SK-N-SH (cell line): ENCODE measurements around the gene PGM2L1. TPM values are rescaled to one million over a fixed set of nuclear protein-coding genes. Genes with fewer than 3 reads are reported as not detected.
"Not testable (repeated sequence)": the region's sequence is repeated elsewhere in the genome, so short reads cannot be mapped to it uniquely, and the experiment has no call there.

ENCODE experiments used
- CTCF ChIA-PET: fragments of 300-600, 350-600 bp; formaldehyde crosslinking; extraction: SDS; loops from one replicate; lab custom pipeline; 2021; lab: Yijun Ruan, JAX
- POLR2A ChIA-PET: fragments of 350-600 bp; sonication (Branson Sonifier 250); formaldehyde crosslinking; extraction: SDS; loops from one replicate; lab custom pipeline; 2020; ENCODE audit warnings: antibody characterized with exemption, inconsistent platforms; lab: Yijun Ruan, JAX
- DNase-seq: peaks from one replicate; pipeline ENCODE4 v3.0.0; 2012
- H2AFZ ChIP-seq: fragments of 200-600 bp; sonication (generic); 2 replicates; pipeline ENCODE4 v1.8.1; 2016; ENCODE audit warnings: antibody characterized with exemption, mild to moderate bottlenecking, low read depth
- H3F3A ChIP-seq: fragments of 200-600 bp; sonication (generic); replicated peaks from 2 replicates; pipeline ENCODE3; 2016; ENCODE audit warnings: antibody characterized with exemption, mild to moderate bottlenecking; ENCODE audit not compliant: insufficient read depth
- H3K27ac ChIP-seq, 2 experiments: fragments of 200-500 bp in 1 of 2; fragments of 200-600 bp in 1 of 2; sonication (Bioruptor generic) in 1 of 2; sonication (generic), shearing (Covaris generic) in 1 of 2; 2 replicates each; pipeline versions ENCODE4 v1.5.1 to v1.6.1; 2014 to 2016; ENCODE audit warnings: low read depth in 2 of 2, inconsistent platforms in 1 of 2, low read length in 1 of 2, mild to moderate bottlenecking in 1 of 2, mixed read lengths in 1 of 2
- H3K27me3 ChIP-seq: fragments of 200-600 bp; sonication (generic), shearing (Covaris generic); 2 replicates; pipeline ENCODE4 v1.6.1; 2016; ENCODE audit warnings: mixed run types; ENCODE audit not compliant: insufficient read depth
- H3K36me3 ChIP-seq, 2 experiments: fragments of 200-500 bp in 1 of 2; fragments of 200-600 bp in 1 of 2; sonication (Bioruptor generic) in 1 of 2; sonication (generic) in 1 of 2; replicated peaks in 1 of 2; 2 replicates each; pipeline versions ENCODE3 to v1.5.1; 2014 to 2016; ENCODE audit warnings: low read length in 1 of 2, mild to moderate bottlenecking in 1 of 2; ENCODE audit not compliant: insufficient read depth in 2 of 2, control insufficient read depth in 1 of 2
- H3K4me1 ChIP-seq, 2 experiments: fragments of 200-500 bp in 1 of 2; fragments of 200-600 bp in 1 of 2; sonication (Bioruptor generic) in 1 of 2; sonication (generic), shearing (Covaris generic) in 1 of 2; 2 replicates each; pipeline versions ENCODE4 v1.5.1 to v1.6.1; 2014 to 2016; ENCODE audit warnings: low read depth in 1 of 2, low read length in 1 of 2, mixed run types in 1 of 2; ENCODE audit not compliant: insufficient read depth in 2 of 2, control insufficient read depth in 1 of 2
- H3K4me2 ChIP-seq: fragments of 200-600 bp; sonication (generic), shearing (Covaris generic); 2 replicates; pipeline ENCODE4 v1.6.1; 2017; ENCODE audit warnings: mixed run types
- H3K4me3 ChIP-seq, 2 experiments: fragments of 200-500 bp in 1 of 2; fragments of 200-600 bp in 1 of 2; sonication (Bioruptor generic) in 1 of 2; sonication (generic), shearing (Covaris generic) in 1 of 2; 2 replicates each; pipeline versions ENCODE4 v1.5.1 to v1.8.1; 2014 to 2016; ENCODE audit warnings: low read depth in 2 of 2, inconsistent platforms in 1 of 2, low read length in 1 of 2, mild to moderate bottlenecking in 1 of 2, mixed read lengths in 1 of 2, moderate library complexity in 1 of 2
- H3K79me2 ChIP-seq: fragments of 200-600 bp; sonication (generic); 2 replicates; pipeline ENCODE4 v1.8.1; 2017; ENCODE audit warnings: mild to moderate bottlenecking; ENCODE audit not compliant: insufficient read depth
- H3K9ac ChIP-seq: fragments of 200-600 bp; sonication (generic); 2 replicates; pipeline ENCODE4 v1.6.1; 2017; ENCODE audit warnings: mixed run types
- H3K9me2 ChIP-seq: fragments of 200-600 bp; sonication (generic); 2 replicates; pipeline ENCODE4 v1.6.1; 2017; ENCODE audit warnings: mixed run types
- H3K9me3 ChIP-seq: fragments of 200-600 bp; sonication (generic); 2 replicates; pipeline ENCODE4 v1.6.1; 2017; ENCODE audit warnings: mixed run types, mild to moderate bottlenecking, moderate library complexity
- H4K20me1 ChIP-seq: fragments of 200-600 bp; sonication (generic); 2 replicates; pipeline ENCODE4 v1.6.1; 2017; ENCODE audit warnings: mild to moderate bottlenecking, mixed run types; ENCODE audit not compliant: insufficient read depth
- CHD2 ChIP-seq: fragments of 150-350 bp; IDR thresholded peaks from 2 replicates; pipeline ENCODE4 v1.6.1; 2018; ENCODE audit warnings: low read length; ENCODE audit not compliant: partially characterized antibody
- CTCF ChIP-seq: fragments of 200-600 bp; sonication (generic); IDR thresholded peaks from 2 replicates; pipeline ENCODE4 v1.6.1; 2017; ENCODE audit warnings: antibody characterized with exemption, mild to moderate bottlenecking, moderate library complexity
- ELF1 ChIP-seq: IDR thresholded peaks from 2 replicates; pipeline ENCODE4 v1.4.0; 2012
- EP300 ChIP-seq, 2 experiments: IDR thresholded peaks; 2 replicates each; pipeline versions ENCODE4 v1.4.0 to v1.6.1; 2012; ENCODE audit warnings: borderline replicate concordance in 1 of 2, low read depth in 1 of 2, low read length in 1 of 2
- FOXJ3 ChIP-seq: sonication (generic); formaldehyde crosslinking; IDR thresholded peaks from 2 replicates; pipeline ENCODE4 v1.5.1; 2020; ENCODE audit warnings: mild to moderate bottlenecking, missing genetic modification reagents
- FOXM1 ChIP-seq: IDR thresholded peaks from 2 replicates; pipeline ENCODE4 v1.4.0; 2012; ENCODE audit warnings: low read depth, mild to moderate bottlenecking
- JUND ChIP-seq: IDR thresholded peaks from 2 replicates; pipeline ENCODE4 v1.4.0; 2012
- MXI1 ChIP-seq: IDR thresholded peaks from 2 replicates; pipeline ENCODE4 v1.6.1; 2012; ENCODE audit warnings: mild to moderate bottlenecking, low read depth, low read length, improper control_type of control experiment
- RFX5 ChIP-seq: IDR thresholded peaks from 2 replicates; pipeline ENCODE4 v1.6.1; 2012; ENCODE audit warnings: mild to moderate bottlenecking, improper control_type of control experiment, low read length
- SIN3A ChIP-seq: IDR thresholded peaks from 2 replicates; pipeline ENCODE4 v1.6.1; 2012; ENCODE audit warnings: low read depth, mild to moderate bottlenecking, low read length, moderate library complexity, borderline replicate concordance
- SMC3 ChIP-seq: IDR thresholded peaks from 2 replicates; pipeline ENCODE4 v1.6.1; 2012; ENCODE audit warnings: low read depth, low read length, improper control_type of control experiment
- TAF1 ChIP-seq: IDR thresholded peaks from 2 replicates; pipeline ENCODE4 v1.6.1; 2012; ENCODE audit warnings: low read depth, mild to moderate bottlenecking, low read length, moderate library complexity, borderline replicate concordance
- TEAD4 ChIP-seq: IDR thresholded peaks from 2 replicates; pipeline ENCODE4 v1.4.0; 2012; ENCODE audit warnings: mild to moderate bottlenecking, borderline replicate concordance; ENCODE audit not compliant: insufficient read depth
- USF1 ChIP-seq: IDR thresholded peaks from 2 replicates; pipeline ENCODE4 v1.4.0; 2012; ENCODE audit warnings: low read depth, borderline replicate concordance
- USF2 ChIP-seq: fragments of 150-350 bp; IDR thresholded peaks from 2 replicates; pipeline ENCODE4 v1.6.1; 2017; ENCODE audit warnings: antibody characterized with exemption, low read length, low read depth, borderline replicate concordance
- WGBS: methylation state at CpG from one replicate; pipeline ENCODE4 v1.1.6; 2017; ENCODE audit warnings: low lambda C conversion rate; 5-methylcytosine and 5-hydroxymethylcytosine counted together
- polyA plus RNA-seq, 3 experiments: library from polyadenylated mRNA; depleted of rRNA; stranded (reverse); fragments of >200 nt; gene quantifications; 2 replicates each; pipeline ENCODE4 v1.2.3, GENCODE V29; 2012
- TF ChIP-seq, protein P1 (sequence below): IDR thresholded peaks from 2 replicates; pipeline ENCODE4 v1.4.0; 2012; ENCODE audit warnings: low read depth, borderline replicate concordance

PGM2L1 gene
- polyA plus RNA-seq, 1 of the 3 experiments (the other 2 are of a cell fraction): 0.90 TPM

DNA sequence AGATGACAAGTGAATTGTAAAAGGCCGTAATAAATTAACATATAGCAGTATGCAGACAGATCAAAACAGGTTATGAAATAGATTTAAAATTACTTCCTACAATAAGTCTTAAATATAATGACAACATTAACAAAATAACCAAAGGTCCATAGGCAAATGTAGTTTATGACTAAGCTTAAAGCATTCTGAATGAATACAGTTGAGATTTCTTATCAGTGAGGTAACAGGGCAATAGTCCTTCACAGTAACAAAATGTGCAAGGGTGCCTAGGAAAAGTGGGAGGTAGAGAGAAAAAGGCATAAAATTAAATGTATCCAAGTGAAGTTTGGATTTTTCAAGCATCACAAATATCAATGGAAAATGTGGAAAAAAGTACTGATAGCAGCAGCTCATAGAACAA, 65.9 kb downstream of the PGM2L1 start:
- peaks cover 0 to 17% of the 10 kb centered on the region in 2 experiments; a peak in 3 of 4 replicates for H3K4me1 ChIP-seq
- H3K4me2 ChIP-seq: no peak overlapping the region
- H3K4me3 ChIP-seq: no peak overlapping the region
- POLR2A ChIA-PET: no interaction called here
- no peak for DNase-seq
- no peak overlapping the region for H3K9ac ChIP-seq
- no peaks in the 10 kb centered on the region for H3K79me2 ChIP-seq
- WGBS: 94% methylated on average over 1 of the region's 1 CpG
- H3K9me2 ChIP-seq: no peaks in the 10 kb centered on the region; the same call in 1 of the 2 replicates
- no peak overlapping the region for H2AFZ ChIP-seq
- TF ChIP-seq TEAD4: no peak
- no peak for TF ChIP-seq EP300 (IDR thresholded peaks at IDR 0.05; ENCODE audit: borderline replicate concordance in 1 of 2, low read depth in 1 of 2, low read length in 1 of 2)
- no peak for TF ChIP-seq TAF1
- TF ChIP-seq FOXM1: no peak
- TF ChIP-seq CHD2: no peak
- TF ChIP-seq USF1: no peak
- TF ChIP-seq, protein P1, sequence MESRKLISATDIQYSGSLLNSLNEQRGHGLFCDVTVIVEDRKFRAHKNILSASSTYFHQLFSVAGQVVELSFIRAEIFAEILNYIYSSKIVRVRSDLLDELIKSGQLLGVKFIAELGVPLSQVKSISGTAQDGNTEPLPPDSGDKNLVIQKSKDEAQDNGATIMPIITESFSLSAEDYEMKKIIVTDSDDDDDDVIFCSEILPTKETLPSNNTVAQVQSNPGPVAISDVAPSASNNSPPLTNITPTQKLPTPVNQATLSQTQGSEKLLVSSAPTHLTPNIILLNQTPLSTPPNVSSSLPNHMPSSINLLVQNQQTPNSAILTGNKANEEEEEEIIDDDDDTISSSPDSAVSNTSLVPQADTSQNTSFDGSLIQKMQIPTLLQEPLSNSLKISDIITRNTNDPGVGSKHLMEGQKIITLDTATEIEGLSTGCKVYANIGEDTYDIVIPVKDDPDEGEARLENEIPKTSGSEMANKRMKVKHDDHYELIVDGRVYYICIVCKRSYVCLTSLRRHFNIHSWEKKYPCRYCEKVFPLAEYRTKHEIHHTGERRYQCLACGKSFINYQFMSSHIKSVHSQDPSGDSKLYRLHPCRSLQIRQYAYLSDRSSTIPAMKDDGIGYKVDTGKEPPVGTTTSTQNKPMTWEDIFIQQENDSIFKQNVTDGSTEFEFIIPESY: no peak
- no peak for TF ChIP-seq FOXJ3 (CRISPR knock-in tag)
- no peak for TF ChIP-seq MXI1
- no peak for TF ChIP-seq SIN3A
- no peak for TF ChIP-seq CTCF
- no peak for TF ChIP-seq JUND
- no peak for TF ChIP-seq SMC3
- no peak for TF ChIP-seq RFX5
- TF ChIP-seq ELF1: no peak
- TF ChIP-seq USF2: no peak
- TF ChIP-seq, all 33 proteins: peak for 0
- peaks cover 10% of the 10 kb centered on the region for H3F3A ChIP-seq
- H3K27me3 ChIP-seq: no peaks in the 10 kb centered on the region
- H4K20me1 ChIP-seq: no peaks in the 10 kb centered on the region
- CTCF ChIA-PET: interaction anchor here (1.4 kb wide), 1 partner anchor 12 kb away, joined by 3 read pairs; no protein-coding TSS in a partner anchor
- peaks cover 6 to 28% of the 10 kb centered on the region in 2 experiments for H3K36me3 ChIP-seq
- no peak overlapping the region for H3K27ac ChIP-seq
- no peaks in the 10 kb centered on the region for H3K9me3 ChIP-seq

GRCh38 chr11:74331000-74331399, 67.2 kb downstream of the PGM2L1 start:
- H3K36me3 ChIP-seq: peaks cover 0 to 15% of the 10 kb centered on the region in 2 experiments
- H3K9ac ChIP-seq, H2AFZ ChIP-seq, CTCF ChIA-PET, H3K9me2 ChIP-seq, H3K27me3 ChIP-seq, H3K9me3 ChIP-seq, DNase-seq, H4K20me1 ChIP-seq, POLR2A ChIA-PET, H3K79me2 ChIP-seq, H3K4me2 ChIP-seq, H3K4me3 ChIP-seq: not testable (repeated sequence)
- peaks cover 3 to 24% of the 10 kb centered on the region in 2 experiments for H3K4me1 ChIP-seq
- H3K27ac ChIP-seq: peak overlapping the region in 1 of 2 experiments; percentile 63; a peak in 1 of 4 replicates
- 95% methylated on average over 6 of the region's 6 CpGs for WGBS
- peaks cover 10% of the 10 kb centered on the region for H3F3A ChIP-seq
